Astrocyte (in vitro differentiated cells and primary cell): Measurements from ENCODE around the gene AMD1. TPM values are rescaled to one million over a fixed set of nuclear protein-coding genes. Genes with fewer than 3 reads are reported as not detected.

Source experiments
- DNase-seq: peaks from one replicate; pipeline ENCODE4 v3.0.0-alpha.2; 2010; ENCODE audit warnings: low read depth
- FAIRE-seq: peaks from 2 replicates; lab custom pipeline; 2011; peaks lifted over from hg19 to GRCh38; lab: Jason Lieb, UNC
- H2AFZ ChIP-seq: 2 replicates; pipeline ENCODE4 v1.6.0; 2012; ENCODE audit warnings: low read depth, low read length, inconsistent platforms
- H3K27ac ChIP-seq: 2 replicates; pipeline ENCODE4 v1.5.1; 2011; ENCODE audit warnings: low read depth, low read length, inconsistent platforms
- H3K27me3 ChIP-seq: 2 replicates; pipeline ENCODE4 v1.6.0; 2011; ENCODE audit warnings: low read length, inconsistent platforms; ENCODE audit not compliant: insufficient read depth
- H3K36me3 ChIP-seq: 2 replicates; pipeline ENCODE4 v1.5.1; 2011; ENCODE audit warnings: low read length, inconsistent platforms; ENCODE audit not compliant: insufficient read depth
- H3K4me1 ChIP-seq: 2 replicates; pipeline ENCODE4 v1.5.1; 2011; ENCODE audit warnings: low read length, inconsistent platforms; ENCODE audit not compliant: insufficient read depth
- H3K4me2 ChIP-seq: 2 replicates; pipeline ENCODE4 v1.6.0; 2012; ENCODE audit warnings: low read length, inconsistent platforms
- H3K4me3 ChIP-seq: 2 replicates; pipeline ENCODE4 v1.5.1; 2011; ENCODE audit warnings: low read depth, mild to moderate bottlenecking, low read length, inconsistent platforms; ENCODE audit not compliant: insufficient read depth
- H3K79me2 ChIP-seq: 2 replicates; pipeline ENCODE4 v1.6.0; 2012; ENCODE audit warnings: mild to moderate bottlenecking, low read length, inconsistent platforms; ENCODE audit not compliant: insufficient read depth
- H3K9ac ChIP-seq: 2 replicates; pipeline ENCODE4 v1.6.0; 2012; ENCODE audit warnings: mild to moderate bottlenecking, low read length, inconsistent platforms
- H3K9me3 ChIP-seq: 2 replicates; pipeline ENCODE4 v1.5.1; 2012; ENCODE audit warnings: low read depth, mild to moderate bottlenecking, low read length, inconsistent platforms; ENCODE audit not compliant: insufficient read depth
- H4K20me1 ChIP-seq: 2 replicates; pipeline ENCODE4 v1.6.0; 2012; ENCODE audit warnings: low read length, inconsistent platforms; ENCODE audit not compliant: insufficient read depth
- H3K27ac Mint-ChIP-seq: one replicate; pipeline ENCODE4 v1.8.0; 2021; ENCODE audit warnings: mild to moderate bottlenecking, mixed read lengths; ENCODE audit not compliant: unreplicated experiment
- H3K27me3 Mint-ChIP-seq: one replicate; pipeline ENCODE4 v1.8.0; 2021; ENCODE audit warnings: low read depth, mixed read lengths; ENCODE audit not compliant: unreplicated experiment
- H3K36me3 Mint-ChIP-seq: one replicate; pipeline ENCODE4 v1.8.0; 2021; ENCODE audit warnings: low read depth, mixed read lengths; ENCODE audit not compliant: unreplicated experiment
- H3K4me1 Mint-ChIP-seq: one replicate; pipeline ENCODE4 v1.8.0; 2021; ENCODE audit warnings: low read depth, mixed read lengths; ENCODE audit not compliant: unreplicated experiment
- H3K4me3 Mint-ChIP-seq: one replicate; pipeline ENCODE4 v1.8.0; 2021; ENCODE audit warnings: mild to moderate bottlenecking, moderate library complexity, mixed read lengths; ENCODE audit not compliant: unreplicated experiment
- H3K9me3 Mint-ChIP-seq: one replicate; pipeline ENCODE4 v1.8.0; 2021; ENCODE audit warnings: mild to moderate bottlenecking, mixed read lengths; ENCODE audit not compliant: unreplicated experiment
- EZH2 ChIP-seq: IDR thresholded peaks from 2 replicates; pipeline ENCODE4 v1.6.1; 2012; ENCODE audit warnings: mild to moderate bottlenecking, low read length, inconsistent platforms; ENCODE audit not compliant: insufficient read depth
- total RNA-seq: library from RNA; stranded (reverse); gene quantifications from 2 replicates; pipeline ENCODE4 v1.2.1, GENCODE V29; 2021
- TF ChIP-seq, protein P1 (sequence below): IDR thresholded peaks from 2 replicates; pipeline ENCODE4 v1.5.1; 2011; ENCODE audit warnings: low read depth, mild to moderate bottlenecking, inconsistent platforms, low read length, moderate library complexity; ENCODE audit not compliant: insufficient read depth

AMD1 gene
- total RNA-seq, 1 donor from 2014 or later = 71.6 TPM

DNA sequence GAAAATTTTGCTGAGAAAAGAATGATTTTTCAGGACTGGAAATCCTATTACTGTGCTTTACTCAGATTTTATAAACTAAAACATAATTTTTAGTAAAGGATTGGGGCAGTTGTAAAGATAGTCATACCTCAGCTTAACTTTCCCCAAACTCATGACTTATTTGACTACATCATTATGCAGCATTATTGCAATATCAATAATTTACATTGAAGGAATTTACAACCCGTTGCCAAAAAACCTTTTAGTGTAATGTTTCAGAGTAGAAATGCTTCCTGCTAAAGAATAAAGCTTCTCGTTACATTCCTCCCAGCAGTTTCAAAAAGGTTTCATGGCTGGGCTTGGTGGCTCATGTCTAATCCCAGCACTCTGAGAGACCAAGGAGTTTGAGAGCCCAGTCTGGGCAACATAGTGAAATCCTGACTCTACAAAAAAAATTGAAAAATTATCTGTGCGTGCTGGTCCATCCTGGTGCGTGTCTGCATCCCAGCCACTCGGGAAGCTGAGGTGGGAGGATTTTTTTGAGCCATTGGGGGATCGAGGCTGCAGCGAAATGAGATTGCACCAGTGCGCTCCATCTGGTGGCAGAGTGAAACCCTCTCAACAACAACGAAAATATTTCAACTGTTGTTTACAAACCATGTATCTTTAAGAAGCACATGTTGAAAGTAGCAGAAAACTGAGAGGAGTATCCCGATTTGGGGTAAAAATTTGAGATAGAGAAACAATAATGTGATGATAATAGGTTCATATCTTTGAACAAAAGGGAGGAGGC is 4.4 kb downstream of the AMD1 start:
- Histone ChIP-seq H3K27ac (no peak overlapping the region), H4K20me1 (peaks cover 81% of the 10 kb centered on the region)
- H3K27ac Mint-ChIP-seq = peak overlapping the region; percentile 48

DNA sequence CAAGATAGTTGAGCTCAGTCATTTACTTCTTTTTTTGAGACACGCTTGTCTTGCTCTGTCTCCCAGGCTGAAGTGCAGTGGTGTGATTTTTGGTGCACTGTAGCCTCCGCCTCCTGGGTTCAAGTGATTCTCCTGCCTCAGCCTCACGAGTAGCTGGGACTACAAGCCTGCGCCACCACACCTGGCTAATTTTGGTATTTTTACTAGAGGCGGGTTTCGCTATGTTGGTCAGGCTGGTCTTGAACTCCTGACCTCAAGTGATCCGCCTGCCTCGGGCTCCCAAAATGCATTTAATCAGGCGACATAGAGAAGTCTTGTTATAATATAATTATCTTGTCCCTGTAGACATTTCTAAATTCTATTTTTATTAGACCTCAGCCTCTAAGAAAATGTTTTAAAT is 6.1 kb downstream of the AMD1 start:
- Mint-ChIP-seq H3K9me3 (no peaks in the 10 kb centered on the region), H3K27me3 (no peaks in the 10 kb centered on the region), H3K4me3 (no peak overlapping the region), H3K36me3 (no peaks in the 10 kb centered on the region), H3K27ac (no peak overlapping the region), H3K4me1 (peaks cover 42% of the 10 kb centered on the region)
- Histone ChIP-seq H3K4me2 (no peak overlapping the region), H3K27ac (no peak overlapping the region), H3K4me3 (no peak overlapping the region), H3K9me3 (no peaks in the 10 kb centered on the region), H4K20me1 (peaks cover 97% of the 10 kb centered on the region), H3K9ac (no peak overlapping the region), H3K27me3 (no peaks in the 10 kb centered on the region), H3K4me1 (peaks cover 21% of the 10 kb centered on the region), H3K36me3 (no peaks in the 10 kb centered on the region), H2AFZ (no peak overlapping the region), H3K79me2 (peaks cover 100% of the 10 kb centered on the region)
- no peak for FAIRE-seq
- DNase-seq = no peak
- TF ChIP-seq, protein P1, sequence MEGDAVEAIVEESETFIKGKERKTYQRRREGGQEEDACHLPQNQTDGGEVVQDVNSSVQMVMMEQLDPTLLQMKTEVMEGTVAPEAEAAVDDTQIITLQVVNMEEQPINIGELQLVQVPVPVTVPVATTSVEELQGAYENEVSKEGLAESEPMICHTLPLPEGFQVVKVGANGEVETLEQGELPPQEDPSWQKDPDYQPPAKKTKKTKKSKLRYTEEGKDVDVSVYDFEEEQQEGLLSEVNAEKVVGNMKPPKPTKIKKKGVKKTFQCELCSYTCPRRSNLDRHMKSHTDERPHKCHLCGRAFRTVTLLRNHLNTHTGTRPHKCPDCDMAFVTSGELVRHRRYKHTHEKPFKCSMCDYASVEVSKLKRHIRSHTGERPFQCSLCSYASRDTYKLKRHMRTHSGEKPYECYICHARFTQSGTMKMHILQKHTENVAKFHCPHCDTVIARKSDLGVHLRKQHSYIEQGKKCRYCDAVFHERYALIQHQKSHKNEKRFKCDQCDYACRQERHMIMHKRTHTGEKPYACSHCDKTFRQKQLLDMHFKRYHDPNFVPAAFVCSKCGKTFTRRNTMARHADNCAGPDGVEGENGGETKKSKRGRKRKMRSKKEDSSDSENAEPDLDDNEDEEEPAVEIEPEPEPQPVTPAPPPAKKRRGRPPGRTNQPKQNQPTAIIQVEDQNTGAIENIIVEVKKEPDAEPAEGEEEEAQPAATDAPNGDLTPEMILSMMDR = no peak
- TF ChIP-seq EZH2 = no peak

More for the DNA sequence above, 4.4 kb downstream of the AMD1 start:
- no peaks in the 10 kb centered on the region for H3K36me3 Mint-ChIP-seq
- Histone ChIP-seq H3K9me3 (no peaks in the 10 kb centered on the region), H3K27me3 (no peaks in the 10 kb centered on the region), H3K79me2 (peaks cover 94% of the 10 kb centered on the region), H3K4me2 (peak overlapping the region; percentile 93), H3K4me1 (peaks cover 21% of the 10 kb centered on the region), H3K4me3 (no peak overlapping the region), H2AFZ (no peak overlapping the region), H3K36me3 (no peaks in the 10 kb centered on the region), H3K9ac (peak overlapping the region; percentile 4)
- DNase-seq (no peak), FAIRE-seq (no peak)
- H3K4me3 Mint-ChIP-seq = peak overlapping the region; percentile 91
- H3K27me3 Mint-ChIP-seq = no peaks in the 10 kb centered on the region
- H3K9me3 Mint-ChIP-seq = no peaks in the 10 kb centered on the region
- peaks cover 32% of the 10 kb centered on the region for H3K4me1 Mint-ChIP-seq
- TF ChIP-seq, protein P1 = peak; percentile 41
- TF ChIP-seq EZH2 = no peak
